Measurements from ENCODE around the gene ANKRD29. TPM values are rescaled to one million over a fixed set of nuclear protein-coding genes. Genes with fewer than 3 reads are reported as not detected.
A peak's percentile ranks its signal among the peaks of the same experiment; 100 is the strongest.

ANKRD29 gene
- total and polyA plus RNA-seq, 2 of the 4 experiments (the other 2 are of a cell fraction): 0.18 to 0.31 TPM

DNA sequence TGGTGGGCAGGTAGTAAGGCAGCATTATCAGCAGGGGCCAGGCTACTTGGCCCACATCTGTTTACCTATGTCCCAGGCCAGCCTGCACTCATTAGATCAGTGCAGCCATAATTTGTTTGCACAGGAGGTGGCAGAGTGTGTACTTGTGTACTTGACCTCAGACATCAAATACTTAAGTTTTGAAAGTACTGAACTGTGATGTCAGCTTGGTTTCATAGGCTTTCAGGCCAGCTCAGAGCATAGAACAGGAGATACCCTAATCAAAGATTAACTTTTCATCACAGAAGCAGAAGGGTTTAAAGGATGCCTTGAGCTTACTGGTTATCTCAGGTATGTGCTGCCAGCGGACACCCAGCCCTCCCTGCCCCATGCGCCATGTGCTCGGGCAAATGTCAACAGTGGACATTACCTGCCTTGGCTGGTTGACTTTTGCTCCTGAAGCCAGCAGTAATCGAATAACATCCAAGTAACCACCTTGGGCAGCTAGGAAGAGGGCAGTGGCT lies 33.2 kb downstream of the ANKRD29 start:
- H4K8ac ChIP-seq (ENCODE audit: low read depth in 2 of 2, low read length in 2 of 2): no peak overlapping the region
- in situ Hi-C loops (cut with MboI; ENCODE audit: low sequenced_read_pairs): loop anchor here (5.0 to 10.0 kb wide), 2 partner anchors 73 to 485 kb away; no protein-coding TSS in a partner anchor
- H3K36me3 ChIP-seq (ENCODE audit: control insufficient read depth, insufficient read depth, low read length): no peaks in the 10 kb centered on the region
- peak overlapping the region; percentile 19; the same call in 1 of the 2 replicates for H2BK20ac ChIP-seq (ENCODE audit: low read depth, low read length)
- ChIA-PET POLR2A (ENCODE audit: unreplicated experiment) (no interaction called here), CTCF (interaction anchor here (1.2 kb wide), 1 partner anchor 11 kb away, joined by 4 read pairs; no protein-coding TSS in a partner anchor)
- H3K23ac ChIP-seq (ENCODE audit: low read depth, low read length): no peak overlapping the region
- 100% methylated on average over 1 of the region's 4 CpGs; no CpG with 5 or more reads in 1 of the 2 experiments for WGBS, 2 experiments (ENCODE audit: extremely low coverage in 2 of 2, insufficient read length in 1 of 2)
- ATAC-seq (ENCODE audit: low read depth) (no peak), DNase-seq (no peak)
- no peaks in the 10 kb centered on the region for H3K79me1 ChIP-seq (ENCODE audit: low read depth in 1 of 2, low read length in 2 of 2)
- H3K4me1 ChIP-seq (ENCODE audit: control insufficient read depth, insufficient read depth, low read length): peaks cover 8% of the 10 kb centered on the region
- no peaks in the 10 kb centered on the region for H3K9me3 ChIP-seq (ENCODE audit: control insufficient read depth, insufficient read depth, low read length)
- no peak overlapping the region for H2AK9ac ChIP-seq (replicated peaks; ENCODE audit: low read depth, low read length, poor library complexity)
- H3K14ac ChIP-seq (replicated peaks; ENCODE audit: low read depth, low read length): no peak overlapping the region
- H3K27ac ChIP-seq (ENCODE audit: insufficient read depth, low read length): no peak overlapping the region
- H3K4ac ChIP-seq (ENCODE audit: low read depth, low read length): peak overlapping the region; percentile 32; the same call in 1 of the 2 replicates
- no TSS peak for BruUV-seq (replicated peaks)
- H2BK5ac ChIP-seq (ENCODE audit: low read depth, low read length, poor library complexity, severe bottlenecking): no peak overlapping the region
- dilution Hi-C loops (cut with HindIII; ENCODE audit: low sequenced_read_pairs, unreplicated experiment): no loop called here
- H3K56ac ChIP-seq (ENCODE audit: extremely low read depth, insufficient read depth, low read length): no peak overlapping the region
- no peaks in the 10 kb centered on the region for H4K20me1 ChIP-seq (ENCODE audit: insufficient read depth, low read length)
- 0 out of 3 replicates have a peak overlapping the region, but pooled peaks have one; percentile 68 for H2BK15ac ChIP-seq (ENCODE audit: low read depth, low read length)
- H4K5ac ChIP-seq (ENCODE audit: low read depth, low read length): no peak overlapping the region
- no peak overlapping the region for H2AFZ ChIP-seq (replicated peaks; ENCODE audit: low read length, poor library complexity)
- peak overlapping the region; percentile 74 for H2AK5ac ChIP-seq (ENCODE audit: low read depth, low read length)
- H3K4me2 ChIP-seq (ENCODE audit: low read depth, low read length): no peak overlapping the region
- H2BK120ac ChIP-seq (ENCODE audit: low read depth, low read length): 0 out of 2 replicates have a peak overlapping the region, but pooled peaks have one; percentile 6
- H4K91ac ChIP-seq (ENCODE audit: insufficient read depth, low read depth, low read length): no peak overlapping the region
- H3K27me3 ChIP-seq (ENCODE audit: control insufficient read depth, insufficient read depth, low read length): peaks cover 2% of the 10 kb centered on the region; the same call in 1 of the 2 replicates
- intact Hi-C loops (cut with micrococcal nuclease): loop anchor here (10.0 kb wide), 1 partner anchor 385 kb away; the partner anchor contains the start of gene TTC39C
- peaks cover 10% of the 10 kb centered on the region for H3K9me1 ChIP-seq (ENCODE audit: insufficient read depth, low read length)
- H3K4me3 ChIP-seq (ENCODE audit: insufficient read depth, low read depth, low read length): no peak overlapping the region
- no peak overlapping the region for H3K9ac ChIP-seq (ENCODE audit: low read depth, low read length)
- TF ChIP-seq FOS (IDR thresholded peaks at IDR 0.05; ENCODE audit: low read depth, low read length) (no peak), POLR2A (IDR thresholded peaks at IDR 0.05; ENCODE audit: low read depth, low read length) (no peak), NFE2L2 (IDR thresholded peaks at IDR 0.05; ENCODE audit: low read depth, low read length) (no peak), MAFK (IDR thresholded peaks at IDR 0.05; ENCODE audit: low read depth, low read length) (no peak), CEBPB (IDR thresholded peaks at IDR 0.05; ENCODE audit: low read depth, low read length) (no peak), SMC3 (IDR thresholded peaks at IDR 0.05; ENCODE audit: low read depth, low read length) (no peak), MAZ (IDR thresholded peaks at IDR 0.05; ENCODE audit: borderline replicate concordance, low read depth, low read length) (no peak), CTCF (conservative IDR thresholded peaks at IDR 0.05; ENCODE audit: low read depth, low read length) (no peak), RCOR1 (IDR thresholded peaks at IDR 0.05; ENCODE audit: insufficient replicate concordance, low read length) (no peak), RFX5 (IDR thresholded peaks at IDR 0.05; ENCODE audit: low read depth, low read length) (no peak), USF2 (IDR thresholded peaks at IDR 0.05; ENCODE audit: low read depth, low read length) (no peak), BHLHE40 (IDR thresholded peaks at IDR 0.05; ENCODE audit: low read depth, low read length) (no peak), MXI1 (IDR thresholded peaks at IDR 0.05; ENCODE audit: borderline replicate concordance, low read depth, low read length) (no peak)
- TF ChIP-seq, protein P1, sequence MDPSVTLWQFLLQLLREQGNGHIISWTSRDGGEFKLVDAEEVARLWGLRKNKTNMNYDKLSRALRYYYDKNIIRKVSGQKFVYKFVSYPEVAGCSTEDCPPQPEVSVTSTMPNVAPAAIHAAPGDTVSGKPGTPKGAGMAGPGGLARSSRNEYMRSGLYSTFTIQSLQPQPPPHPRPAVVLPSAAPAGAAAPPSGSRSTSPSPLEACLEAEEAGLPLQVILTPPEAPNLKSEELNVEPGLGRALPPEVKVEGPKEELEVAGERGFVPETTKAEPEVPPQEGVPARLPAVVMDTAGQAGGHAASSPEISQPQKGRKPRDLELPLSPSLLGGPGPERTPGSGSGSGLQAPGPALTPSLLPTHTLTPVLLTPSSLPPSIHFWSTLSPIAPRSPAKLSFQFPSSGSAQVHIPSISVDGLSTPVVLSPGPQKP (IDR thresholded peaks at IDR 0.05; ENCODE audit: borderline replicate concordance, low read depth, low read length): no peak
- no peak overlapping the region for H3K18ac ChIP-seq (ENCODE audit: low read depth, low read length)

All from IMR-90 (cell line).